A549 (cell line): ENCODE results near the gene TSHZ2. TPM values are rescaled to one million over a fixed set of nuclear protein-coding genes. Genes with fewer than 3 reads are reported as not detected.
"Not testable (repeated sequence)": the region's sequence is repeated elsewhere in the genome, so short reads cannot be mapped to it uniquely, and the experiment has no call there.

ENCODE experiments used
- ATAC-seq, 2 experiments: fragments of 200-7000 bp in 1 of 2; fragments of >200 bp in 1 of 2; cut with Nextera tagmentation in 1 of 2; cut with Tn5 transposase in 1 of 2; 3 replicates each; pipeline versions ENCODE4 v1.8.0 to v1.9.1; 2018 to 2020; ENCODE audit warnings: mild to moderate bottlenecking in 1 of 2, moderate library complexity in 1 of 2
- CTCF ChIA-PET: fragments of 300-600 bp; sonication (Branson Sonifier 250); formaldehyde crosslinking; extraction: SDS; loops from one replicate; lab custom pipeline; 2021; ENCODE audit warnings: antibody characterized with exemption, inconsistent platforms; lab: Yijun Ruan, JAX
- POLR2A ChIA-PET: fragments of 350-600 bp; formaldehyde crosslinking; extraction: SDS; loops from one replicate; lab custom pipeline; 2021; ENCODE audit warnings: antibody characterized with exemption, inconsistent platforms; lab: Yijun Ruan, JAX
- DNase-seq, 2 experiments: peaks; one replicate each; pipeline versions ENCODE4 v3.0.0 to v3.0.0-alpha.2; 2011 to 2016; ENCODE audit warnings: low read depth in 1 of 2, low spot score in 1 of 2
- FAIRE-seq: peaks from 2 replicates; lab custom pipeline; 2011; peaks lifted over from hg19 to GRCh38; lab: Jason Lieb, UNC
- H3K27ac ChIP-seq, 2 experiments: fragments of >200 bp; sonication (Bioruptor Twin); formaldehyde crosslinking; 3 replicates each; pipeline ENCODE4 v1.5.1; 2016 to 2017
- H3K4me1 ChIP-seq: fragments of >200 bp; sonication (Bioruptor Twin); formaldehyde crosslinking; 3 replicates; pipeline ENCODE4 v1.6.1; 2016
- H3K4me2 ChIP-seq: fragments of >200 bp; sonication (Bioruptor Twin); formaldehyde crosslinking; 3 replicates; pipeline ENCODE4 v1.6.1; 2016
- H3K4me3 ChIP-seq: fragments of >200 bp; sonication (Bioruptor Twin); formaldehyde crosslinking; 3 replicates; pipeline ENCODE4 v1.5.1; 2016
- H3K9me3 ChIP-seq: fragments of >200 bp; sonication (Bioruptor Twin); formaldehyde crosslinking; 3 replicates; pipeline ENCODE4 v1.6.1; 2016
- ATOH8 ChIP-seq: fragments of 250-450 bp; sonication (Bioruptor Pico); IDR thresholded peaks from 2 replicates; pipeline ENCODE4 v1.5.0; 2020; ENCODE audit warnings: low read depth, mild to moderate bottlenecking, moderate library complexity
- CEBPB ChIP-seq, 2 experiments: fragments of >200 bp in 1 of 2; sonication (Bioruptor Twin) in 1 of 2; formaldehyde crosslinking in 1 of 2; IDR thresholded peaks; 2 replicates each; pipeline ENCODE4 v1.6.1; 2012 to 2016
- CTCF ChIP-seq: fragments of >200 bp; sonication (Bioruptor Twin); formaldehyde crosslinking; IDR thresholded peaks from 3 replicates; pipeline ENCODE4 v1.5.1; 2016
- E2F6 ChIP-seq: IDR thresholded peaks from 2 replicates; pipeline ENCODE4 v1.6.1; 2012; ENCODE audit warnings: low read depth, borderline replicate concordance
- FOXS1 ChIP-seq: fragments of 250-450 bp; sonication (Bioruptor Pico); IDR thresholded peaks from 2 replicates; pipeline ENCODE4 v1.5.0; 2020; ENCODE audit warnings: mild to moderate bottlenecking, moderate library complexity
- HDAC2 ChIP-seq: fragments of 200-600 bp; sonication (generic); IDR thresholded peaks from 2 replicates; pipeline ENCODE4 v1.6.1; 2016
- HOXA7 ChIP-seq: fragments of 250-450 bp; sonication (Bioruptor Pico); IDR thresholded peaks from 2 replicates; pipeline ENCODE4 v1.5.0; 2020; ENCODE audit warnings: mild to moderate bottlenecking, moderate library complexity
- JUN ChIP-seq, 2 experiments: fragments of >200 bp; sonication (Bioruptor Twin); formaldehyde crosslinking; IDR thresholded peaks; 2 replicates in 1 of 2; 3 replicates in 1 of 2; pipeline ENCODE4 v1.6.1; 2016 to 2017
- KDM5A ChIP-seq: fragments of 200-600 bp; sonication (generic); IDR thresholded peaks from 2 replicates; pipeline ENCODE4 v1.6.1; 2016; ENCODE audit warnings: antibody characterized with exemption, mild to moderate bottlenecking
- MYC ChIP-seq: IDR thresholded peaks from 2 replicates; pipeline ENCODE4 v1.6.1; 2012; ENCODE audit warnings: mild to moderate bottlenecking, inconsistent platforms, low read length, improper control_type of control experiment, borderline replicate concordance
- NFE2L2 ChIP-seq: fragments of 150-350 bp; conservative IDR thresholded peaks from 2 replicates; pipeline ENCODE4 v1.6.1; 2014; ENCODE audit warnings: low read length
- POLR2A ChIP-seq: IDR thresholded peaks from 2 replicates; pipeline ENCODE4 v1.6.1; 2012; ENCODE audit warnings: mild to moderate bottlenecking, low read length
- POLR2AphosphoS2 ChIP-seq: conservative IDR thresholded peaks from 2 replicates; pipeline ENCODE4 v1.6.1; 2012; ENCODE audit warnings: low read length, improper control_type of control experiment, inconsistent platforms
- RARB ChIP-seq: fragments of 250-450 bp; sonication (Bioruptor Pico); IDR thresholded peaks from 2 replicates; pipeline ENCODE4 v1.8.0; 2021; ENCODE audit warnings: mild to moderate bottlenecking, moderate library complexity
- SMC3 ChIP-seq: fragments of >200 bp; sonication (Bioruptor Twin); formaldehyde crosslinking; IDR thresholded peaks from 3 replicates; pipeline ENCODE4 v1.6.1; 2018; ENCODE audit warnings: inconsistent platforms
- SREBF2 ChIP-seq: fragments of 450-650 bp; IDR thresholded peaks from 2 replicates; pipeline ENCODE4 v1.6.1; 2014; ENCODE audit warnings: mild to moderate bottlenecking, moderate library complexity
- WGBS: methylation state at CpG from one replicate; pipeline ENCODE4 v1.1.6; 2017; ENCODE audit errors: missing lambda C conversion rate; 5-methylcytosine and 5-hydroxymethylcytosine counted together
- polyA plus RNA-seq, 4 experiments: library from polyadenylated mRNA; depleted of rRNA in 3 of 4; stranded (reverse); fragments of >200 nt; fragmentation: RNase III in 1 of 4; extraction: RNeasy Plus Mini Kit Qiagen cat#74134 plus additional on column Dnase treatment in 1 of 4; gene quantifications; 2 replicates in 3 of 4; 3 replicates in 1 of 4; pipeline ENCODE4 v1.2.3, GENCODE V29; 2011 to 2017
- TF ChIP-seq, protein P1 (sequence below): fragments of >200 bp; sonication (Bioruptor Twin); formaldehyde crosslinking; IDR thresholded peaks from 2 replicates; pipeline ENCODE4 v1.6.1; 2016
- TF ChIP-seq, protein P2 (sequence below): IDR thresholded peaks from 2 replicates; pipeline ENCODE4 v1.6.1; 2012
- TF ChIP-seq, protein P3 (sequence below): IDR thresholded peaks from 2 replicates; pipeline ENCODE4 v1.6.1; 2012

TSHZ2 gene
- polyA plus RNA-seq, 2 of the 4 experiments (the other 2 are of a cell fraction), result not detected

GRCh38 chr20:53468587-53468986 lies 496.4 kb downstream of the TSHZ2 start (continued):
- TF ChIP-seq CEBPB (IDR thresholded peaks at IDR 0.05), result no peak

DNA sequence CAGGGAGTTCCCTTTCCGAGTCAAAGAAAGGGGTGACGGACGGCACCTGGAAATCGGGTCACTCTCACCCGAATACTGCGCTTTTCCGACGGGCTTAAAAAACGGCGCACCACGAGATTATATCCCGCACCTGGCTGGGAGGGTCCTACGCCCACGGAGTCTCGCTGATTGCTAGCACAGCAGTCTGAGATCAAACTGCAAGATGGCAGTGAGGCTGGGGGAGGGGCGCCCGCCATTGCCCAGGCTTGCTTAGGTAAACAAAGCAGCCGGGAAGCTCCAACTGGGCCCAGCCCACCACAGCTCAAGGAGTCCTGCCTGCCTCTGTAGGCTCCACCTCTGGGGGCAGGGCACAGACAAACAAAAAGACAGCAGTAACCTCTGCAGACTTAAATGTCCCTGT lies 500.7 kb downstream of the TSHZ2 start:
- H3K4me3 ChIP-seq, DNase-seq, POLR2A ChIA-PET, FAIRE-seq, H3K4me1 ChIP-seq, CTCF ChIA-PET, H3K9me3 ChIP-seq, H3K27ac ChIP-seq, ATAC-seq, H3K4me2 ChIP-seq: not testable (repeated sequence)
- 67% methylated on average over 15 of the region's 18 CpGs for WGBS

- ATAC-seq, result no peak
- POLR2A ChIA-PET, result no interaction called here
Observed at GRCh38 chr20:53480913-53481312, 508.8 kb downstream of the TSHZ2 start.

GRCh38 chr20:53487461-53488200 lies 515.5 kb downstream of the TSHZ2 start:
- no peak for ATAC-seq
- H3K4me1 ChIP-seq, result no peaks in the 10 kb centered on the region
- no peak overlapping the region for H3K4me2 ChIP-seq
- no peak overlapping the region for H3K27ac ChIP-seq
- ChIA-PET CTCF (no interaction called here), POLR2A (no interaction called here)
- DNase-seq, result no peak
- no peak overlapping the region for H3K4me3 ChIP-seq
- no peak for FAIRE-seq
- 57% methylated on average over 4 of the region's 4 CpGs for WGBS
- H3K9me3 ChIP-seq, result no peaks in the 10 kb centered on the region
- TF ChIP-seq MYC, result no peak
- TF ChIP-seq KDM5A, result no peak
- no peak for TF ChIP-seq NFE2L2
- no peak for TF ChIP-seq POLR2AphosphoS2
- TF ChIP-seq HDAC2, result no peak
- TF ChIP-seq JUN (IDR thresholded peaks at IDR 0.05), result no peak
- TF ChIP-seq SREBF2, result no peak
- TF ChIP-seq, protein P1, sequence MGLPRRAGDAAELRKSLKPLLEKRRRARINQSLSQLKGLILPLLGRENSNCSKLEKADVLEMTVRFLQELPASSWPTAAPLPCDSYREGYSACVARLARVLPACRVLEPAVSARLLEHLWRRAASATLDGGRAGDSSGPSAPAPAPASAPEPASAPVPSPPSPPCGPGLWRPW, result no peak
- TF ChIP-seq, protein P2, sequence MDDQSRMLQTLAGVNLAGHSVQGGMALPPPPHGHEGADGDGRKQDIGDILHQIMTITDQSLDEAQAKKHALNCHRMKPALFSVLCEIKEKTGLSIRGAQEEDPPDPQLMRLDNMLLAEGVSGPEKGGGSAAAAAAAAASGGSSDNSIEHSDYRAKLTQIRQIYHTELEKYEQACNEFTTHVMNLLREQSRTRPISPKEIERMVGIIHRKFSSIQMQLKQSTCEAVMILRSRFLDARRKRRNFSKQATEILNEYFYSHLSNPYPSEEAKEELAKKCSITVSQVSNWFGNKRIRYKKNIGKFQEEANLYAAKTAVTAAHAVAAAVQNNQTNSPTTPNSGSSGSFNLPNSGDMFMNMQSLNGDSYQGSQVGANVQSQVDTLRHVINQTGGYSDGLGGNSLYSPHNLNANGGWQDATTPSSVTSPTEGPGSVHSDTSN, result no peak
- TF ChIP-seq, protein P3, sequence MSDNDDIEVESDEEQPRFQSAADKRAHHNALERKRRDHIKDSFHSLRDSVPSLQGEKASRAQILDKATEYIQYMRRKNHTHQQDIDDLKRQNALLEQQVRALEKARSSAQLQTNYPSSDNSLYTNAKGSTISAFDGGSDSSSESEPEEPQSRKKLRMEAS, result no peak
- TF ChIP-seq ATOH8, result no peak
- TF ChIP-seq SMC3, result no peak
- TF ChIP-seq FOXS1, result no peak
- TF ChIP-seq RARB (CRISPR knock-in tag), result no peak
- TF ChIP-seq HOXA7 (CRISPR knock-in tag), result no peak
- TF ChIP-seq CEBPB (IDR thresholded peaks at IDR 0.05), result no peak

More at GRCh38 chr20:53480913-53481312, 508.8 kb downstream of the TSHZ2 start:
- 28% methylated on average over 2 of the region's 2 CpGs for WGBS
- Histone ChIP-seq H3K4me2 (no peak overlapping the region), H3K9me3 (no peaks in the 10 kb centered on the region), H3K27ac (no peak overlapping the region), H3K4me3 (no peak overlapping the region)
- no peak for FAIRE-seq
- CTCF ChIA-PET, result no interaction called here
- TF ChIP-seq CTCF (no peak), E2F6 (no peak), POLR2A (no peak), HDAC2 (no peak), ATOH8 (no peak)
- TF ChIP-seq, all 56 proteins: peak for 0
- DNase-seq, result no peak
- no peaks in the 10 kb centered on the region for H3K4me1 ChIP-seq
